ENCODE data around the gene CDHR2.

DNA sequence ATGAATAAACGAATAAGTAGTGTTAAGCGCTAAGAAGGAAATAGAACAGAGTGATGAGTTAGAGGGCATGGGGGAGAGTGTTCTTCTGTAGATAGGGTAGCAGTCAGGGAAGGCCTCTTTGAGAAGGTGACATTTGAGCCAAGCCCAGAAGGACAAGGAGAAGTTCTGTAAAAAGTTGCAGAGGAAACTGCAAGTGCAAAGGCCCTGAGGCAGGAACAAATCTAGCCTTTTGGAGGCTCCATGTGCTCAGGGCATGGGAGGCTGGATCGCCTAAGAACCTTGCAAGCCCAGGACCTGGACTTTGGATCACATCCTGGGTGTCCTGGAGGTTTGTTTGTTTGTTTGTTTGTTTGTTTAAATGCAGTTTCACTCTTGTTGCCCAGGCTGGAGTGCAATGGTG is 89.3 kb downstream of the CDHR2 start:
- TF ChIP-seq, protein P1, sequence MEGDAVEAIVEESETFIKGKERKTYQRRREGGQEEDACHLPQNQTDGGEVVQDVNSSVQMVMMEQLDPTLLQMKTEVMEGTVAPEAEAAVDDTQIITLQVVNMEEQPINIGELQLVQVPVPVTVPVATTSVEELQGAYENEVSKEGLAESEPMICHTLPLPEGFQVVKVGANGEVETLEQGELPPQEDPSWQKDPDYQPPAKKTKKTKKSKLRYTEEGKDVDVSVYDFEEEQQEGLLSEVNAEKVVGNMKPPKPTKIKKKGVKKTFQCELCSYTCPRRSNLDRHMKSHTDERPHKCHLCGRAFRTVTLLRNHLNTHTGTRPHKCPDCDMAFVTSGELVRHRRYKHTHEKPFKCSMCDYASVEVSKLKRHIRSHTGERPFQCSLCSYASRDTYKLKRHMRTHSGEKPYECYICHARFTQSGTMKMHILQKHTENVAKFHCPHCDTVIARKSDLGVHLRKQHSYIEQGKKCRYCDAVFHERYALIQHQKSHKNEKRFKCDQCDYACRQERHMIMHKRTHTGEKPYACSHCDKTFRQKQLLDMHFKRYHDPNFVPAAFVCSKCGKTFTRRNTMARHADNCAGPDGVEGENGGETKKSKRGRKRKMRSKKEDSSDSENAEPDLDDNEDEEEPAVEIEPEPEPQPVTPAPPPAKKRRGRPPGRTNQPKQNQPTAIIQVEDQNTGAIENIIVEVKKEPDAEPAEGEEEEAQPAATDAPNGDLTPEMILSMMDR (IDR thresholded peaks at IDR 0.05): no peak
- no peak for TF ChIP-seq POLR2A (IDR thresholded peaks at IDR 0.05)

All from heart left ventricle (tissue), 13 donors.